Heart right ventricle (tissue), 16 donors: ENCODE measurements around the gene HOMER3. TPM values are rescaled to one million over a fixed set of nuclear protein-coding genes. Genes with fewer than 3 reads are reported as not detected.

Experiments used
- ATAC-seq, 8 donors: fragments of 200-7000 bp; cut with Tn5 transposase; one replicate each; pipeline ENCODE4 v1.9.1; 2020; ENCODE audit warnings: mild to moderate bottlenecking in 8 of 8, moderate library complexity in 8 of 8, moderate number of reproducible peaks in 1 of 8
- DNase-seq, 2 donors: peaks; one replicate each; pipeline ENCODE4 v3.0.0-alpha.2; 2020
- H3K27ac ChIP-seq, 10 donors: fragments of 200-600 bp; sonication (generic) in 2 of 10; one replicate each; pipeline versions ENCODE4 v1.5.0 to v1.8.0; 2020 to 2022; ENCODE audit warnings: mild to moderate bottlenecking in 3 of 10
- H3K27me3 ChIP-seq, 7 donors: fragments of 200-600 bp; one replicate each; pipeline ENCODE4 v1.8.0; 2021 to 2022; ENCODE audit warnings: mild to moderate bottlenecking in 2 of 7
- H3K36me3 ChIP-seq, 9 donors: fragments of 200-600 bp; sonication (generic) in 1 of 9; one replicate each; pipeline versions ENCODE4 v1.5.0 to v1.8.0; 2020 to 2022; ENCODE audit warnings: mild to moderate bottlenecking in 2 of 9
- H3K4me1 ChIP-seq, 9 donors: fragments of 200-600 bp; sonication (generic) in 1 of 9; one replicate each; pipeline versions ENCODE4 v1.5.0 to v1.8.0; 2020 to 2022; ENCODE audit warnings: mild to moderate bottlenecking in 4 of 9
- H3K4me3 ChIP-seq, 10 donors: fragments of 200-600 bp; sonication (generic) in 2 of 10; one replicate each; pipeline versions ENCODE4 v1.5.0 to v1.8.0; 2020 to 2022; ENCODE audit warnings: mild to moderate bottlenecking in 7 of 10, moderate library complexity in 2 of 10
- H3K9me3 ChIP-seq, 11 donors: fragments of 200-600 bp in 10 of 11; sonication (generic) in 2 of 11; one replicate each; pipeline versions ENCODE4 v1.5.0 to v1.8.0; 2013 to 2022; ENCODE audit warnings: mild to moderate bottlenecking in 2 of 11, control low read depth in 1 of 11, moderate library complexity in 1 of 11
- WGBS, 2 donors: extraction: QIAGEN DNeasy Blood & Tissue Kit; methylation state at CpG; one replicate each; pipeline ENCODE4 v1.1.7; 2013; ENCODE audit warnings: inconsistent platforms in 1 of 2; 5-methylcytosine and 5-hydroxymethylcytosine counted together
- intact Hi-C, 10 donors: fragments of 100-400 bp; cut with DNase I; formaldehyde crosslinking; loops; one replicate each; pipeline versions ENCODE4 v1.11.1 to v1.14.2; 2022
- polyA plus RNA-seq, 2 donors: library from polyadenylated mRNA; stranded (reverse); fragments of 200-250 nt; gene quantifications; one replicate each; pipeline ENCODE4 v1.2.3, GENCODE V29; 2013
- total RNA-seq, 10 donors: library from RNA; stranded (reverse); fragmentation: NEBNext Ultra II Directional in 3 of 10; extraction: Animal tissue kit (Norgen Biotek cat#: 25700) in 3 of 10; gene quantifications; one replicate each; pipeline versions ENCODE4 v1.2.1 to v1.2.4, GENCODE V29; 2021 to 2023
- TF ChIP-seq, protein P1 (sequence below), 9 donors: fragments of 200-600 bp; sonication (generic) in 2 of 9; IDR thresholded peaks; one replicate each; pipeline versions ENCODE4 v1.5.0 to v1.8.0; 2021 to 2022; ENCODE audit warnings: antibody characterized with exemption in 9 of 9, mild to moderate bottlenecking in 5 of 9, moderate library complexity in 1 of 9
- donor health status: Arrhythmogenic right ventricular cardiomyopathy.
- donor health status: ischemic (EF 13 %, LVEDD 7.1; RV severe dilation, severe dysfunction).
- donor health status: healthy with polysubstance abuse.
- donor health status: DM: no; HTN: yes; CAD: no.
- donor health status: DM: no; HTN: no; CAD: no.
- donor health status: ischemic (EF 25% LVEDD 6.9; RV normal size, moderate dysfunction).
- donor health status: ischemic (EF 25% LVEDD 5.7; RV mildly dilated, moderate dysfunction).
- donor health status: healthy.
- donor health status: DM: yes; HTN: yes; CAD: no.
- donor health status: Ischemic cardiomyopathy.
- donor health status: ischemic (EF 35%, LVEDD 5.7; RV mildly dilated, moderate dysfunction).
- donor health status: nonischemic (EF 11% LVEDD 7.7; RV severe dilation, severe dysfunction).
- donor health status: DM: yes; HTN: yes; CAD: no.
- donor health status: PGD.
- donor health status: ischemic (EF 29% LVEDD 5.4; RV normal size, mild dysfunction).
- donor health status: nonischemic (EF 23%, LVEDD 6.1; RV moderate dilation, normal function).

HOMER3 gene
- total and polyA plus RNA-seq, 12 donors, result 10.4 to 24.8 (median 14.8) TPM

DNA sequence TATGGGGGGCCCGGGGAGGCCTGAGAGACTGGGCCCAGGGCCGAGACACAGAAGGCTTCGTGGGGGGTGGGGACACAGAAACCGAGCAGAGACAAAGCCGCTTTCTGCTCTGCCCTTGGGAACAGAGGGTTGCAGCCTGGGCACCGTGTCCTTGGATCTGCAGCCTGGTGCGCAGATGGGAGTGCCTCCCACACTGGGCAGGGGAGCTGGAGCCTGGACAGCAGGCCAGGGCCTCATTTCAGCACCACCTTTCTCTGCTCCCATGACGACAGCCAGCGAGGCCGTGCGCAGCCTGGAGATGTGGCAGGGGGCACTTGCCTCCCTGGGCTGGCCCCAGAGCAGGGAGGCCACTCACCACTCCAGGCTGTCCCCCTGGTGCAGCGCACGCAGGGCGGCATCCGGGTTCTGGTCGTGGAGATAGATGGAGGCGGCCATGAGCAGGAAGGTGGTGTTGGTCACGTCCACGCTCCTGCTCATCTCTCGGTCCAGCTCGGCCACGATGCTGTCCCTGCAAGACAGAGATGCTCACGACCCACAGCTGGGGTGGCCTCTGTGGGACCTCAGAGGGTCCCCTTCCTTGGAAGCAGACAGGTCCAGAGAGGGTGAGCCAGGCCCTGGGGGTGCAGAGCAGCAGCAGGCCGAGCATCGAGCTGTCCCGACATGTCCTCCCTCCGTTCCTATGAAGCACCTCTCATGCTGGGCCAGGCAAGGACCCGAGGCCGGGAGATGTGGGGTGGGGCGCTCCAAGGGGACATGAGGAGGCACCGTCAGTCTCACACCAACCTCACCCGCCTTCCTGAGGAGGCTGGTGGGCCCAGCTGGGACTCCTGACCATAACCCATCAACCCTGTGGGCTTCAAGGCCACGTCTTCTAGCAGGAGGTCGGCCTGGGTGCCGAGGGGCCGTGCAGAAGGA is 34.2 kb downstream of the HOMER3 start:
- Histone ChIP-seq H3K4me3 (no peak overlapping the region), H3K4me1 (no peaks in the 10 kb centered on the region), H3K9me3 (no peaks in the 10 kb centered on the region), H3K27ac (no peak overlapping the region), H3K27me3 (no peaks in the 10 kb centered on the region), H3K36me3 (peaks cover 0 to 90% (median 13%) of the 10 kb centered on the region in 9 donors)
- WGBS, 2 donors, result 94% methylated on average over 36 of the region's 36 CpGs
- DNase-seq, result no peak
- intact Hi-C loops, result no loop called here
- TF ChIP-seq, protein P1, sequence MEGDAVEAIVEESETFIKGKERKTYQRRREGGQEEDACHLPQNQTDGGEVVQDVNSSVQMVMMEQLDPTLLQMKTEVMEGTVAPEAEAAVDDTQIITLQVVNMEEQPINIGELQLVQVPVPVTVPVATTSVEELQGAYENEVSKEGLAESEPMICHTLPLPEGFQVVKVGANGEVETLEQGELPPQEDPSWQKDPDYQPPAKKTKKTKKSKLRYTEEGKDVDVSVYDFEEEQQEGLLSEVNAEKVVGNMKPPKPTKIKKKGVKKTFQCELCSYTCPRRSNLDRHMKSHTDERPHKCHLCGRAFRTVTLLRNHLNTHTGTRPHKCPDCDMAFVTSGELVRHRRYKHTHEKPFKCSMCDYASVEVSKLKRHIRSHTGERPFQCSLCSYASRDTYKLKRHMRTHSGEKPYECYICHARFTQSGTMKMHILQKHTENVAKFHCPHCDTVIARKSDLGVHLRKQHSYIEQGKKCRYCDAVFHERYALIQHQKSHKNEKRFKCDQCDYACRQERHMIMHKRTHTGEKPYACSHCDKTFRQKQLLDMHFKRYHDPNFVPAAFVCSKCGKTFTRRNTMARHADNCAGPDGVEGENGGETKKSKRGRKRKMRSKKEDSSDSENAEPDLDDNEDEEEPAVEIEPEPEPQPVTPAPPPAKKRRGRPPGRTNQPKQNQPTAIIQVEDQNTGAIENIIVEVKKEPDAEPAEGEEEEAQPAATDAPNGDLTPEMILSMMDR (IDR thresholded peaks at IDR 0.05), result no peak
- no peak for ATAC-seq

DNA sequence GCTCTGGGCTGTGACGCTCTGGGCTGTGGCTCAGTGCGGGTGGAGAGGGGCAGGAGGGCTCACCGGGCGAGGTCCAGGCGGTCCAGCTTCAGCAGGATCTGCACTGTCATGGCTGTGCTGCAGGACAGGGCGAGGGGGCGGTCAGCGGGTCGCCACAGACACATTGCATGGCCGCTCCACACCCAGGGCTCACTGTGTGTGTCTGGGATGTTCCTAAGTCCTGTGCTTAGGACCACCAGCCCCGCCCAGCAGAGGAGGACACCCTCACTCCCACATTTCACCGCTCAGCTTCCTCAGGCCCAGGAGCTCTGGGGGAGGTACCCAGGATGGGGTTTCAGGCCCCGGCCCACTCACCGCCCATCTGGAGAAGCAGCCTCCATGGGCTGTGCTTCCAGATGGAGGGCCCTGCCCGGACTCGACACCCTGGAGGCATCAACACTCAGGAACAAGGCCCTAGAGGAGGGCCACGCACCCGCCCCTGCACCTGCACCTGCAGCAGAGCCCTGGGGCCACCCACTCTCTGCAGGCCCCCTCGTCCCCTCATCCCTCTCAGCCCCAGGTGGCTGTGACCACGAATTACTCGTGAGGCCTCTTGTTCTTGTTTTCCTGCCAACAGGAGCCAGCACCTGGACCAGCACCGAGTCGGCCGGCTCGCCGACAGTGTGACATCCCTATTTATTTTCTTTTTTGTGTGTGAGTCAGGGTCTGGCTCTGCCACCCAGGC is 35.3 kb downstream of the HOMER3 start:
- DNase-seq, result no peak
- Histone ChIP-seq H3K4me1 (no peaks in the 10 kb centered on the region), H3K27me3 (no peaks in the 10 kb centered on the region), H3K27ac (no peak overlapping the region), H3K36me3 (peaks cover 0 to 92% (median 13%) of the 10 kb centered on the region in 9 donors), H3K9me3 (no peaks in the 10 kb centered on the region), H3K4me3 (no peak overlapping the region)
- WGBS, 2 donors, result 92 to 94% methylated on average over 26 of the region's 26 CpGs
- ATAC-seq, result no peak
- intact Hi-C loops, result no loop called here
- TF ChIP-seq, protein P1 (IDR thresholded peaks at IDR 0.05), result no peak

DNA sequence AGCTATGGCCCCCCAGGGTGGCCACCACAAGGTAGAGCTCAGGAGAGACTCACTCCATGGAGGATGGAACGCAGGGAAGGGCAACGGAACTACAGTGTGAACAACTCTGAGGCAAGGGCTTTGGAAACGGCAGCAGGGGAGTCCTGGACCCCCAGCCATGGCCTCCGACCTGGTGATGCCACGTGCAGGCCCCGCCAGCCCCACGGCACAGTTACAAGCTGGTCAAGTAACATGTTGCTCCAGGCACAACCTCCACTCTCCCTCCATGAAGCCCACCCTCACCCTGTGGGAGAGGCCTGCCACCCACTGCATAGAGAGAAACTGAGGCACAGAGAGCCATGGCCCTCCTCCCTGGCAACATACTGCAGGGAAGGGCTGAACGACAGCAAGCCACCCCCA is 36.0 kb downstream of the HOMER3 start:
- no peaks in the 10 kb centered on the region for H3K4me1 ChIP-seq
- ATAC-seq (no peak), DNase-seq (no peak)
- WGBS, 2 donors, result 92 to 94% methylated on average over 8 of the region's 8 CpGs
- intact Hi-C loops, result no loop called here
- no peaks in the 10 kb centered on the region for H3K27me3 ChIP-seq
- TF ChIP-seq, protein P1 (IDR thresholded peaks at IDR 0.05), result no peak
- no peaks in the 10 kb centered on the region for H3K9me3 ChIP-seq
- H3K4me3 ChIP-seq, result no peak overlapping the region
- H3K36me3 ChIP-seq, result peaks cover 0 to 92% (median 13%) of the 10 kb centered on the region in 9 donors
- no peak overlapping the region for H3K27ac ChIP-seq

DNA sequence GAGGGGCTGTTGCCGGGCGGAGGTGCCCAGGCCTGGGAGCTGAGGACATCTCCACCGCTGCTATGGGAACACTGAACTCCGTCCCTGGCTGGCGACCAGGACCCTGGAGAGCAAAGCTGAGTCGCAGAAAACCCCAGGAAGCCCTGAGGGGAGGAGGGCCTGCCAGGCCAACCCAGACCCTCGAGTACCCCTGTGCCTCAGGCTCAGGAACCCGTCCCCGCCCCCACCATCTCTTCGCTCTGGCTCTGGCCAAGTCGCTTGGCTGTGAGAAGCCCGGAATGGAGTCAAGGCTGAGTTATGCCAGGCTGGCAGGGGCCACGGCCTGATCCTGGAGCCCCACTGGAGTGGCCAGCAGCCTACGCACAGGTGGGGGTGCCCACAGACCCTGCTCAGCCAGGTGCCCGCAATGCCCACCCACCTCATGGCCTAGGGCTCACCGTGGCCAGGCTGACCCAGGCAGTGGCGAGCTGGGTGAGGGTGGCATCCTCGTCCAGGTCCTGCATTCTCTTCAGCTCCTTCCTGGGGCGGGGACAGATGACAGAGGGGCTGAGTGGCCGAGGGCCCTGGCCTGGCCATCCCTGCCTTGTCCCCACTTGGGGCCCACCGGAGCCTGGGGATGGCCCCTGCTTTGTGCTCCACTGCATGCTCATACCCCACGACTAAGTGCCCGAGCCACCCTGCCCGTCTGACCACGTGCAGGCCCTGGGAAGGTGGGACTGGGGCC is 36.5 kb downstream of the HOMER3 start:
- DNase-seq (no peak), ATAC-seq (no peak)
- WGBS, 2 donors, result 92 to 93% methylated on average over 25 of the region's 25 CpGs
- Histone ChIP-seq H3K9me3 (no peaks in the 10 kb centered on the region), H3K4me1 (no peaks in the 10 kb centered on the region), H3K4me3 (no peak overlapping the region), H3K27ac (no peak overlapping the region), H3K36me3 (peaks cover 0 to 92% (median 14%) of the 10 kb centered on the region in 9 donors), H3K27me3 (no peaks in the 10 kb centered on the region)
- intact Hi-C loops, result no loop called here
- TF ChIP-seq, protein P1 (IDR thresholded peaks at IDR 0.05), result no peak
